NCI-H748 treated with DMSO at 0.1 percent for 48 hours (cell line): ENCODE data around the gene SOD1.
"Not testable (repeated sequence)": the region's sequence is repeated elsewhere in the genome, so short reads cannot be mapped to it uniquely, and the experiment has no call there.

Experiments
- DNase-seq: peaks from one replicate; lab custom pipeline; 2025; lab: John Stamatoyannopoulos, UW

Gene SOD1

DNA sequence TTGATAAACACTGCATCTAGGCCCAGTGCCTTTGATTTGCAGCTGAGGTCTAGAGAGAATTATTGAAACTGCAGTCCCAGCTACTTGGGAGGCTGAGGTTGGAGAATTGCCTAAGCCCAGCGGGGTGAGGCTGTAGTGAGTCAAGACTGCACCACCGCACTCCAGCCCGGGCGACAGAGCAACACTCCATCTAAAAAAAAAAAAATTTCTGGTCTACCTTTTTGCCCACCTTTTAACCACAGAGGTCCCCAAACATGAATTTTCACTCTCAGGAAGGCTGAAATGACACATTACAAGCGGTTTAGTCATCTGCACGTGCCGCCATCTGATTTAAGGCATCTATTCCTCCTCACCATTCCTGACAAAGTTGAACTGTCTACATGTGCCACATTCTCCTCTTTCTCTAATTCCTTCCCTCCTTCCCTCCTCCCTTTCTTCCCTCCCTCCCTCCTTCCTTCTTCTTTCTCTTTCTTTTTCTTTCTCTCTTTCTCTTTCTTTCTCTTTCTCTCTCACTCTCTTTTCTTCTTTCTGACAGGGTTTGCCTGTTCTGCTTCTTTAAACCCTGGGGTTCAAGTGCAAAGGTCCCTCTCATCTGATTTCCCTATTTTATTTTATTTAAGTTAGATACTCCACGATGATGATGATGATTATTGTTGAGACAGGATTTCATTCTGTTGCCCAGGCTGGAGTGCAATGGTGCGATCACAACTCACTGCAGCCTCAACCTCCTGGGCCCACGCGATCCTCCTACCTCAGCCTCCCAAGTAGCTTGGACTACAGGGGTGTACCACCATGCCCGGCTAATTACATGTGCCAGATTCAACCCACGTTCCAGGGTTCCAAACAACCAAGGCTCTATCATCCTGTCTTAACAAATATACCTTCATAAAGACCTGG lies 3.0 kb upstream of the SOD1 start:
- no peak for DNase-seq

DNA sequence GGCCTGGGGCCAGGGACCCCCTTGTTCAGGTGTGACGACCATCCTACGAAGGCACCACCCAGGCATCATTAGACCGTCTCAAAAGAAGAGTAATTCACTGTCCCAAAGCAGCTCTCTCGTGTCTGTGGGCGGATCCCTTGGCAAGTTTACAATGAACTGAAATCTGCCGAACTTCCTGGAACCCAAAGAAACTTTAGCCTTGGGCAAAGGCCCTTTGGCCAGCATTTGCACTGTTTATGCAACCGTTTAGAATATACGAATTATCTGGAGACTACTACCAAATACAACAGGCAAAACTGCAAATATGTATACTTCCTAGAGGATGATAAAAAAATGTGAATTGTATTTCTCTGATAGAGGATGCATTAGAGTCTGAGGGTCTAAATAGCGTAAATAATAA lies 1.4 kb upstream of the SOD1 start:
- DNase-seq = no peak

DNA sequence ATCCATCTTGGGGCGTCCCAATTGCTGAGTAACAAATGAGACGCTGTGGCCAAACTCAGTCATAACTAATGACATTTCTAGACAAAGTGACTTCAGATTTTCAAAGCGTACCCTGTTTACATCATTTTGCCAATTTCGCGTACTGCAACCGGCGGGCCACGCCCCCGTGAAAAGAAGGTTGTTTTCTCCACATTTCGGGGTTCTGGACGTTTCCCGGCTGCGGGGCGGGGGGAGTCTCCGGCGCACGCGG lies 282 bp upstream of the SOD1 start:
- DNase-seq = no peak

DNA sequence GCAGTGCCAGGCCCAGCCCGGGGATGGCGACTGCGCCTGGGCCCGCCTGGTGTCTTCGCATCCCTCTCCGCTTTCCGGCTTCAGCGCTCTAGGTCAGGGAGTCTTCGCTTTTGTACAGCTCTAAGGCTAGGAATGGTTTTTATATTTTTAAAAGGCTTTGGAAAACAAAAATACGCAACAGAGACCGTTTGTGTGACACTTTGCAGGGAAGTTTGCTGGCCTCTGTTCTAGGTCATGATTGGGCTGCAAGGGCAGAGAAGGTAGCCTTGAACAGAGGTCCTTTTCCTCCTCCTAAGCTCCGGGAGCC lies 719 bp downstream of the SOD1 start:
- DNase-seq = no peak

DNA sequence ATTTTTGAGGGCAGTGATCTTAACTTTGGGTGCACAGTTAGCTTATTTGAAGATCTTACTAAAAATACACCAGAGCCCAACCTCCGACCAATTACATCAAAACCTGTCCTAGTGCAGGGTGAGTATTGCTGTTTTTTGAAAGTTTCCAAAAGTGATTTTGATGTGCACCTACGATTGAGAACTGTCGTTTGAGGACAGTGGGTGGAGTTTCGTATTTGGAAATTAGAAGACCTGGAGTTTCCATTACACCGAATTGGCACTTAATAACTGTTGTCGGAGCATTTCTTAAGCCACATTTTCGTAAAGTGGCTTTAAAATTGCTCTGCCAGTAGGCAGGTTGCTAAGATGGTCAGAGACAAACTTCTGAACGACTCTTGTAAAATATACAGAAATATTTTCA lies 1.1 kb downstream of the SOD1 start:
- no peak for DNase-seq

DNA sequence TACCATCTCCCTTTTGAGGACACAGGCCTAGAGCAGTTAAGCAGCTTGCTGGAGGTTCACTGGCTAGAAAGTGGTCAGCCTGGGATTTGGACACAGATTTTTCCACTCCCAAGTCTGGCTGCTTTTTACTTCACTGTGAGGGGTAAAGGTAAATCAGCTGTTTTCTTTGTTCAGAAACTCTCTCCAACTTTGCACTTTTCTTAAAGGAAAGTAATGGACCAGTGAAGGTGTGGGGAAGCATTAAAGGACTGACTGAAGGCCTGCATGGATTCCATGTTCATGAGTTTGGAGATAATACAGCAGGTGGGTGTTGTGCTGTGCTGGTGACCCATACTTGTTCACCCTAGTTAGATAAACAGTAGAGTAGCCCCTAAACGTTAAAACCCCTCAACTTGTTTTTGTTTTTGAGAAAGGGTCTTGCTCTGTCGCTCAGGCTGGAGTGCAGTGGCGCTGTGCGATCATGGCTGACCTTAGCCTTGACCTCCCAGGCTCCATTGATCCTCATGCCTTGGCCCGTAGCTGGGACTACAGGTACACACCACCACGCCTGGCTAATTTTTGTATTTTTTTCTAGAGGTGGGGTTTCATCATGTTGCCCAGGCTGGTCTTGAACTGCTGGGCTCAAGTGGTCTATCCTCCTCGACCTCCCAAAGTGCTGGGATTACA lies 4.2 kb downstream of the SOD1 start:
- no peak for DNase-seq

DNA sequence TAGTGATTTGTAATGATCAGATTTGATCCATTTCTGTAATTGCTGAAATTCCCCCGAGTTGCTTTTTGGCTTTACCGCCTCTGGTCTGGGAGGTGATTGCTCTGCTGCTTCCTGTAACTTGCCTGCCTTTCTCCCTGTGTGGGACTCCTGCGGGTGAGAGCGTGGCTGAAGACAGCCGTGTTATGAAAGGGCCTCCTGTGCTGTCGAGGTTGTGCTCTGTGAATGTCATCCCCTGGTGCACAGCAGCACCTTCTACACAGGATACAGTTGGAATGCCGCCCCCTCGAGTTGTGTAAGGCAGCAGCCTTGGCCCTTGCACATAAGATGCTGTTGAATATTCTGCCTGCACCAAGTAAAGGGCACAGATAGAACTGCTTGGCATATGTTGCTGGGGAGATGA lies 5.9 kb downstream of the SOD1 start:
- DNase-seq = no peak

DNA sequence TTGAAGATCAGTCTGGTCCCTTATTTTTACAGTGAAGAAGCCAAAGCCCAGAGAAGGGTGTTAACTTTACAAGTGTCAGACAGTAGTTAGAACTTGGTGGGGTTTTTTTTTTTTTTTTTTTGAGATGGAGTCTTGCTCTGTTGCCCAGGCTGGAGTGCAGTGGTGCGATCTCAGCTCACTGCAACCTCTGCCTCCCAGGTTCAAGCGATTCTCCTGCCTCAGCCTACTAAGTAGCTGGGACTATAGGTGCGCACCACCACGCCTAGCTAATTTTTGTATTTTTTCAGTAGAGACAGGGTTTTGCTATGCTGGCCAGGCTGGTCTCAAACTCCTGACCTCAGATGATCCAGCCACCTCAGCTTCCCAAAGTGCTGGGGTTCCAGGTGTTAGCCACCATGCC lies 6.4 kb downstream of the SOD1 start:
- DNase-seq = not testable (repeated sequence)

DNA sequence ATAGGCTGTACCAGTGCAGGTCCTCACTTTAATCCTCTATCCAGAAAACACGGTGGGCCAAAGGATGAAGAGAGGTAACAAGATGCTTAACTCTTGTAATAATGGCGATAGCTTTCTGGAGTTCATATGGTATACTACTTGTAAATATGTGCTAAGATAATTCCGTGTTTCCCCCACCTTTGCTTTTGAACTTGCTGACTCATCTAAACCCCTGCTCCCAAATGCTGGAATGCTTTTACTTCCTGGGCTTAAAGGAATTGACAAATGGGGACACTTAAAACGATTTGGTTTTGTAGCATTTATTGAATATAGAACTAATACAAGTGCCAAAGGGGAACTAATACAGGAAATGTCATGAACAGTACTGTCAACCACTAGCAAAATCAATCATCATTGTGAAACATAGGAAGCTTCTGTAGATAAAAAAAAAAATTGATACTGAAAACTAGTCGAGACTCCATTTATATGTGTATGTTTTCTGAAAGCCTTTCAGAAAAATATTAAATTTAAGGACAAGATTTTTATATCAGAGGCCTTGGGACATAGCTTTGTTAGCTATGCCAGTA lies 7.0 kb downstream of the SOD1 start:
- DNase-seq = no peak

DNA sequence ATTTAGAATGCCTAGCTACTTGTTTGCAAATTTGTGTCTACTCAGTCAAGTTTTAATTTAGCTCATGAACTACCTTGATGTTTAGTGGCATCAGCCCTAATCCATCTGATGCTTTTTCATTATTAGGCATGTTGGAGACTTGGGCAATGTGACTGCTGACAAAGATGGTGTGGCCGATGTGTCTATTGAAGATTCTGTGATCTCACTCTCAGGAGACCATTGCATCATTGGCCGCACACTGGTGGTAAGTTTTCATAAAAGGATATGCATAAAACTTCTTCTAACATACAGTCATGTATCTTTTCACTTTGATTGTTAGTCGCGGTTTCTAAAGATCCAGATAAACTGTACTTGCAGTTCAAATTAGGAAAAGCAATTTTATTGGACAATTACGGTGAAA lies 7.6 kb downstream of the SOD1 start:
- no peak for DNase-seq

DNA sequence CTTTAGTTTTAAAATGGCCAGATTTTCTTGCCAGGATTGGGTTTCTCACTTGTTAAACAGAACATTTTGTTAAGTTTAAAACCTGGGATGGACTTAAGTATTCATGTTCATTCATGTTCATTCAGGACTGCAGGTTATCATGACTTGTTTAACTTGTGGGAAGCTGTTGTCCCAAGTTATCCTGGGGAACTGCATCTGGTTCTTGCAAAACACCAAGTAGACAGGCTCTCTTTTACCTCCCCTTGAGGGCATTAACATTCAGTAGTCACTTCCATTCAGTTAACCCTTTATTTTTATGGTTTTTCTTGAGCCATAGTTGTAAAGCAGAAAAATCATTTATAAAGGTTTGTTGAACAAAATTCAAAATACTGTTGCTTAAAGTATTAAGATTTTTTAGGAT lies 8.1 kb downstream of the SOD1 start:
- no peak for DNase-seq

DNA sequence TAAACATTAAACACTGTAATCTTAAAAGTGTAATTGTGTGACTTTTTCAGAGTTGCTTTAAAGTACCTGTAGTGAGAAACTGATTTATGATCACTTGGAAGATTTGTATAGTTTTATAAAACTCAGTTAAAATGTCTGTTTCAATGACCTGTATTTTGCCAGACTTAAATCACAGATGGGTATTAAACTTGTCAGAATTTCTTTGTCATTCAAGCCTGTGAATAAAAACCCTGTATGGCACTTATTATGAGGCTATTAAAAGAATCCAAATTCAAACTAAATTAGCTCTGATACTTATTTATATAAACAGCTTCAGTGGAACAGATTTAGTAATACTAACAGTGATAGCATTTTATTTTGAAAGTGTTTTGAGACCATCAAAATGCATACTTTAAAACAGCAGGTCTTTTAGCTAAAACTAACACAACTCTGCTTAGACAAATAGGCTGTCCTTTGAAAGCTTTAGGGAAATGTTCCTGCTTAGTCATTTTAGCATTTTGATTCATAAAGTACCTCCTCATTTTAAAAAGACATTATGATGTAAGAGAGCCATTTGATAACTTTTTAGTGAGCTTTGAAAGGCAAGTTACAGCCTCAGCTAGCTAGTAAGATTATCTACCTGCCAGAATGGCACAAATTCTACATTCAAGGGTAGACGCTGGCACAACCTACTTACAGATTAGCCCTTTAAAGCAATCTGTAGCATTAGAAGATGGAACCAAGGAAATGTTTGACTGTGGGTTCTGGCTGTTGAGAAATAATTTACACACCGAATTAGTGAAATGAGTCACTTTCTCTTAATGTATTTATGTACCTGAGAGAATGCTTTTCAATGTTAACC lies 9.4 kb downstream of the SOD1 start:
- DNase-seq = no peak

DNA sequence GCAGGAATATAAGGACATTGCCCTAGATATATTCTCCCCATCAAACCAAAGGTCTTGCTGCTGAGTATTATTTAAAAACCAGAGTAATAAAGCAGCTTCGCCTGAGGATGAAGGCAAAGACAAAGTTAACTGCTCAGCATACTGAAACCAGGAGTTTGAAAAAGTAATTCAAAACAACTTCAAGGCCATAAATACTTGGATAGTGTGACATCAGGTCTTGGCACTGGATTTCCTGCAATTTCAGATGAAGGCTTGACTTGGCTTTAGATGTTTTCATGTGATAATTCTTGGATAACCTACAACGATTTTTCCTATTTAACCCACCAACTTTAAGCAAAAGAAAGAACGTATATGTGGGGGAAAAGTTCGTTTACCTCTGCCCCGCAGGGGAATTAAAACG lies 10.6 kb downstream of the SOD1 start:
- no peak for DNase-seq

DNA sequence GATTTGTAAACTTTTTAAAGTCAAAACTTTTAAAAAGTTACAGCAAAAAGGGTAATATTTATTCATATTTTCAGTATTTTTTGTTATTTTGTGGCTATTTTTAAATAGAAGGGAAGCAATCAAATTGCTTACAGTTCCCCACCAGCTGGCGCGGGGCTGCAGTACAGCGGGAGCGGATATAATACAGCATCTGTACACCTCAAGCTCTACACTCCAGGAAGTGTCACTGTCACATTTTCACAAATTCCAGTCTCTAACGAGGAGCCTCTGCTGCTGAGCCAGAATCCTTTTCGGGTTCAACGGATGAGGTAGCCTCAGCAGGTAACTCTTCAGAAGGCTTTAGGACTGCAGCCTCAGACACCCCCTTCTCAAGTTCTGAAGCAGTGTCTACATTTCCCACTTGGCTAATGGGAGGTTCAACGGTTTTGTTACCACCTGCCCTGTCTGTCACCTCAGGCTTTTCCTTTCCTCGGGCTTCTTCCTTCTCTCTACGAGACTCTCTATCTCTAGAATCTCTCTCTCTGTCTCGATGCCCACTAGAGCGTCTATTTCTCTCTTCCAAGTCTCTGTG lies 11.7 kb downstream of the SOD1 start:
- DNase-seq = no peak

DNA sequence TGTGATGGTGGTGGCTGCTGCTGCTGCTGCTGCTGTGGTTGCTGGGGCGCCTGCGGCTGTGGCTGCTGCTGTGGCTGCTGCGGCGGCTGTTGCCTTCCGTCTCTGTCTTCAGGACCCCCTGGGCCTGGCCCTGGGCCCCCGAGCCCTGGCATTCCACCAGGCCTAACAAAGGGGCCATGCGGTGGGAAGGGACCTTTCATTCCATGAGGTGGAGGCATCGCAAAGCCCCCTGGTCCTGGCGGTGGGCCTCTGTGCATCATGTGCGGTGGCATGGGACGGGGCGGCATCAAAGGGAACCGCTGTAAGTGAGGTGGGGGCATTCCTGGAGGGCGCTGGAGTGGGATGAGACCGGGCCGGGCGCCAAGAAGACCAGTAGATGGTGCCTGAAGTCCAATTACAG lies 12.4 kb downstream of the SOD1 start:
- DNase-seq = no peak

DNA sequence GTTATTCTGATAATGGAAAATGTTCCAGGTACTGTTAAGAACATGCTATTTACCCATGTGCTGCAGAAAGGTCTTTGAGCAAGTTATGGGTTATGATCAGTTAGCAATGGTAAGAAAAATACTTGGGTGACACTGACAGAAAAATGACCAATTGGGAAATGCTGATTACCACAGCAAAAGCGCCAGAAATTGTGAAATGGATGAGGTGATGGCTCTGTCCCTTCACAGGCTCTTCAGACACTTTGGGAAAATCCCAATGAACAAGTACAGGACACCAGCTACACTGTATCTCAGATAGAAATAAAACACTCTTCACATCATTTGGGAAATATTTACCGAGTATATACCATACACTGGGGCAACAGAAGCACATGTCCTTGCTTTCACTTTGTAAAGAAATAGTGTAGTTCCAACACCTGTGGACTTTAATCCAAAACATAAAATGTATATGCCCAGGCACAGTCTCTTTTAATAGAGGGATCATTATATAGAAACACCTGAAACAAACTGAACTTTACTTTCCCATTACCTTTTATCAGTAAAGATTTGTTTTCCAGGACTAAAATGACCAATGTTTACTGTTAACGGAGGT lies 13.9 kb downstream of the SOD1 start:
- no peak for DNase-seq

DNA sequence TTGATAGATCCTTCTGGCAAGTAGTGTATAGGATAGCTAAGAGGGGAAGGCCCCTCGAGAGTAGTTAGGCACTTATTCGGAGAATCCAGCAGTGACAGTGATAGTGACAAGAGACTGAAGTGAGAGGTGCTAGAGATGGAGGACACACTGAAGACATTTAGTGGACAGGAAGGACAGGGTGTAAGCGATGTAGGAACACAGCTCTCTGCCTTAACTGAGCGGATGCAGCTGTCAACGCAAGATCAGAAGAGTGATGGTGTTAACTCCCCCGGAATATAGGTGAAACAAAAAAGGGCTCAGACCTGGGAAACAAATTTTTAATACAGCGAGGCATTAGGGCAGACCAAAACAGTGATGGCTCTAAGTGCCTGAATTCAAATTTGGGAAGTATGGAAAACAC lies 15.8 kb downstream of the SOD1 start:
- DNase-seq = no peak

DNA sequence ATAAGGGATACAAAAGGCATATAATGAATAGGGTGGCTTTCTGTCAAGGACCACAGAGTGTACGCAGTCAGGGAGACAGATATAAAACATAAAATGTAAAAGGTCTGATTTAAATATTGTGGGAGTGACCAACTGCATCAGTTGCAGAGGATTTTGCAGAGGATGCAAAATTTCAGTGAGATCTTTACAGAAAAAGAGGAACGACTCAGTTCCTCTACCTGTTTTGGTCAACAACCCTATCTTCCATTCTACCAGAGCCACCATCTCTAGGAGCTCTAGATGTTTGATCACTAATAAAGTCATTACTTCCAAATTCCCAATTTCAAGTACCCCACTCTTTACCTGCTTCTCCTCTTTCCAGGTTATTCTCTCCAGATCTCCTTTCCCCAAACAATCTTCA lies 16.5 kb downstream of the SOD1 start:
- no peak for DNase-seq

DNA sequence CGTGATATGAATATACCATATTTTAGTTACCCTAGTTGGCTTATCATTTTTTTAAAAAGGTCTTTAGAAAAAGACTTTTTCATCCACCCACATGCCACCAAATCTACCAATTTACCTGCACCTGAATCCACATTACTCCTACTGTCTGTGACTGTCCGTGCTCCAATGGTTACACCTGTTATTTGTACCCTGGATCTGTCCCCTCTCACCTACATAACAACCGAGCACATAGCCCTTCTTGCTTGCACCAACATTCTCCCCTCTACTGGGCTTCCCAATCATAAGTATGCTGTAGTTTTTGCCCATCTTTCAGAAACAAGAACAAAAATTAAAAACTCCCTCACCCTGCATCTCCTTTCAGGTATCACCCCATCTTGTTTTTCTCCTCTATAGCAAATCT lies 17.6 kb downstream of the SOD1 start:
- DNase-seq = no peak

DNA sequence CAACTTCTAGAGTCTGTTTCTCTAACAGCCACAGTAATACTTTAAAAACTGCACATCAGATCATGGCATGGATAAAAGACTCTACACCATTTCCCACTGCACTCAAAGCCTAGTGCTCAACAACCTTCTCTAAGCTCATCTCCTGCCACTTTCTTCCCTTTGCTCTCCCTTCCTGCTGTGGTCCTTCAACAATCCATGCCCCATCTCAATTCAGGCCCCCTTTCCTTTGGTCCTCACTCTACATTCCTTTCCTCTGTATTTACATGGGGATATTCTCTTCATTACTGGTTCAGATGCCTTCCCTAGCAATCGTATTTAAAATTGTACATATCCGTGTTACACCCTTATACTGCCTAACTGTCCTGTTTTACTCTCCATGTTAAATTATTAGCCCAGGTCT lies 19.0 kb downstream of the SOD1 start:
- no peak for DNase-seq

DNA sequence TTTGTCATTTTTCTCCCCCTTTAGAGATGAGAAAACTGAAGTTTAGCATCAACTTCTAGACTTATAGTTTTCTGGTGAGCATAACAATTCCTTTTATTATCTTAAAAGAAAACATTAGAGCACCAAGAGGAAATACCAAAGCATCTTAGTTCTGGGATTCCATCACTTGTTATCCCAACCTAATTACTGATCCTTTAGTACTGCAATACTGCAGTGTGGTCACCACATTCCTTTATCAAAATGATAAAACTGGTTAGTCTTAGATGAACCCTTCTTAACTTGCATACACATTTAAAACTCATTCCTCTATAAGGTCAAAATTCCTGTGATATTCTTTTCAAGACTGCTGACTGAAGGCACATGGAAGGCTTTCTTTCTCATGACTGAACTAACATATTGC lies 23.1 kb downstream of the SOD1 start:
- no peak for DNase-seq

DNA sequence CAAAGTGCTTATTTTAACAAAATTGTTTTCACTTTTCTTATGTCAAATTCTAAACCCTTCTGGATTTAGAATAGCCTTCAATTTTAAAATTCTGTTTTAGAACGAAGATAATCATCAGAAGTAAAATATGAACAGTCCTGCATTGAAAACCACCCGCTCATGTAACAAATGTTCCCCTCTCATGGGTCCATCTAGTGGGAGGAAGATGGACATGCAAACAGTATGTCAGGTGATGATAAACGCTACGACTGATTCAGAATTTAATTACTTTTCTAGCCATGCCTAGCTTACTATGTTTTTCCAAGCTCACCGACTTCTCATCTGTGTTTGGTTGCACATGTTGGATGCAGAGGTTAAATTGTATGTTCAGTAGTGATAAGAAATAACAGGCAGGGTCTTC lies 23.5 kb downstream of the SOD1 start:
- no peak for DNase-seq
